Left renal cortex interstitium (tissue), 4 donors: ENCODE results near the gene DNHD1. TPM values are rescaled to one million over a fixed set of nuclear protein-coding genes. Genes with fewer than 3 reads are reported as not detected.
"Not testable (repeated sequence)": the region's sequence is repeated elsewhere in the genome, so short reads cannot be mapped to it uniquely, and the experiment has no call there.

Experiments
- DNase-seq, 4 donors: peaks; one replicate each; pipeline ENCODE4 v3.0.0-alpha.2; 2013; ENCODE audit warnings: low read depth in 4 of 4, low spot score in 2 of 4, missing footprints in 1 of 4
- polyA plus RNA-seq, 4 donors: library from polyadenylated mRNA; unstranded; fragments of 120-200 nt; gene quantifications; one replicate each; pipeline ENCODE4 v1.2.1, GENCODE V29; 2013; ENCODE audit not compliant: insufficient read length in 4 of 4

The DNHD1 gene
- polyA plus RNA-seq, 4 donors, result 4.1 to 14.4 (median 9.3) TPM

- no peak for DNase-seq
These were observed 16.7 kb upstream of the DNHD1 start for GRCh38 chr11:6480299-6480914.

- DNase-seq, result peak; percentile 89 to 96 (median 92)
These were observed 15.8 kb upstream of the DNHD1 start, which contains the start of the genes ARFIP2 and TIMM10B for GRCh38 chr11:6481012-6481923. Gene ARFIP2, minus strand, starts transcription at chr11:6481331. Its CDS starts 910 bp downstream, at chr11:6480421. Gene TIMM10B, plus strand, starts transcription at chr11:6481501. Its CDS starts 16 bp downstream, at chr11:6481517.

GRCh38 chr11:6481924-6482275 is 15.2 kb upstream of the DNHD1 start:
- no peak for DNase-seq

GRCh38 chr11:6482441-6482840 is 14.6 kb upstream of the DNHD1 start:
- no peak for DNase-seq

GRCh38 chr11:6483015-6483414 is 14.1 kb upstream of the DNHD1 start:
- DNase-seq, result no peak

- no peak for DNase-seq
These were observed 11.4 kb upstream of the DNHD1 start for GRCh38 chr11:6485661-6486060.

- no peak for DNase-seq
These were observed 10.8 kb upstream of the DNHD1 start for GRCh38 chr11:6486256-6486655.

- DNase-seq, result no peak
These were observed 10.1 kb upstream of the DNHD1 start for GRCh38 chr11:6486938-6487337.

GRCh38 chr11:6488342-6488741 is 8.7 kb upstream of the DNHD1 start:
- no peak for DNase-seq

GRCh38 chr11:6488821-6489220 is 8.3 kb upstream of the DNHD1 start:
- DNase-seq, result no peak

GRCh38 chr11:6489306-6489705 is 7.8 kb upstream of the DNHD1 start:
- no peak for DNase-seq

GRCh38 chr11:6498121-6498520 is 1.0 kb downstream of the DNHD1 start:
- no peak for DNase-seq

GRCh38 chr11:6498544-6498943 is 1.5 kb downstream of the DNHD1 start:
- no peak for DNase-seq

- DNase-seq, result no peak
These were observed 5.3 kb downstream of the DNHD1 start for GRCh38 chr11:6502382-6502781.

GRCh38 chr11:6504166-6504565 is 7.1 kb downstream of the DNHD1 start:
- DNase-seq, result no peak

GRCh38 chr11:6505577-6506240 is 8.6 kb downstream of the DNHD1 start:
- peak in 1 of 4 donors; percentile 29 for DNase-seq

GRCh38 chr11:6516865-6517264 is 19.8 kb downstream of the DNHD1 start:
- no peak for DNase-seq

GRCh38 chr11:6520265-6520664 is 23.2 kb downstream of the DNHD1 start:
- DNase-seq, result no peak

GRCh38 chr11:6521946-6522345 is 24.9 kb downstream of the DNHD1 start:
- not testable (repeated sequence) for DNase-seq

- no peak for DNase-seq
These were observed 26.2 kb downstream of the DNHD1 start for GRCh38 chr11:6523253-6523652.

GRCh38 chr11:6526411-6527135 is 29.5 kb downstream of the DNHD1 start:
- no peak for DNase-seq
